HG03571 (cell line): ENCODE results near the gene BBLN.
"Not testable (repeated sequence)": the region's sequence is repeated elsewhere in the genome, so short reads cannot be mapped to it uniquely, and the experiment has no call there.

Source experiments
- ATAC-seq: cut with Tn5 transposase; IDR thresholded peaks from one replicate; pipeline ENCODE4 v1.9.1; 2021; ENCODE audit not compliant: unreplicated experiment

The BBLN gene, protein sequence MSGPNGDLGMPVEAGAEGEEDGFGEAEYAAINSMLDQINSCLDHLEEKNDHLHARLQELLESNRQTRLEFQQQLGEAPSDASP

DNA sequence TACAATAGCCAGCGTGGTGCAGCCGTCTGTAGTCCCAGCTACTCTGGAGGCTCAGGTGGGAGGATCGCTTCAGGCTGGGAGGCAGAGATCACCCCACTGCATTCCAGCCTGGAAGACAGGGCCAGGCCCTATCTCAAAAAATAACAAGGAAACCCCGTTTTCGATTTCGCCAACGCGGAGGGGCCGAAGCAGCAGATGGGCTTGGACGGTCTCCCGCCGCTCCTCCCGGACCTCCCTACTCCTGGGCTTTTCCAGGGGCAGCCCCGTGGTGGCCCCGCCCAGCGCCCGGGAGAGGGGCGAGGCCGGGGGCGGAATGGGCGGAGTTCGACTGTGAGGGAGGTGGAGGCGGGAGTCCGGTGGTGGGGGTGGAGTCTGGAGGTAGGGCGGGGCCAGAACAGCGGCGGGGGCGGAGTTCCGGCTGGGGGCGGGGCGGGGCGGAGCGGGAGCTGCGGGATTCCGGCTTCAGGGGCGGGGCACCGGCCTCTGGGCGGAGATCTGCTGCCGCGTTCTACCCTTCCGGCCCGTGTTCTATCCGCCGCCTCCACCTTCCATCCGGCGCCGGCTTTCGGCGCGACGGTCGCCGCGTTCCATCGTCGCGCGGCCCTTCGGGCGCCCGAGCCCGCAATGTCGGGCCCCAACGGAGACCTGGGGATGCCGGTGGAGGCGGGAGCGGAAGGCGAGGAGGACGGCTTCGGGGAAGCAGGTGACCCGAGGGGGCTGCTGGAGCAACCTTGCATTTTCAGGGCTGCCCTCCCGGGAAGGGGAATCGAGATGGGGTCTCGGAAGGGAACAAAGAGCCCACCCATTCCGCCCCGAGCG, at the start of gene BBLN:
TSS of gene BBLN (plus strand) at position 482 of the 819 bp plus-strand sequence. CDS start at position 625, 143 bp downstream.
- peak; percentile 65 for ATAC-seq

DNA sequence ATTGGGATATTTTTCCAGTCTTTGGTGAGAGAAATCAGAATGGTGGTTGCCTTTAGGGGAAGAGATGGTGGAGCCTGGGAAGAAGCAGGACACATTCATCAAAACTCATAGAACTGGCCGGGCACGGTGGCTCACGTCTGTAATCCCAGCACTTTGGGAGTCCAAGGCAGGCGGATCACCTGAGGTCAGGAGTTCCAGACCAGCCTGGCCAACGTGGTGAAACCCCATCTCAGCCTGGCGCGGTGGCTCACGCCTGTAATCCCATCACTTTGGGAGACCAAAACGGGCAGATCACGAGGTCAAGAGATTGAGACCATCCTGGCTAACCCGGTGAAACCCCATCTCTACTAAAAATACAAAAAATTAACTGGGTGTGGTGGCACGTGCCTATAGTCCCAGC, 48.3 kb upstream of the BBLN start:
- ATAC-seq, result not testable (repeated sequence)

DNA sequence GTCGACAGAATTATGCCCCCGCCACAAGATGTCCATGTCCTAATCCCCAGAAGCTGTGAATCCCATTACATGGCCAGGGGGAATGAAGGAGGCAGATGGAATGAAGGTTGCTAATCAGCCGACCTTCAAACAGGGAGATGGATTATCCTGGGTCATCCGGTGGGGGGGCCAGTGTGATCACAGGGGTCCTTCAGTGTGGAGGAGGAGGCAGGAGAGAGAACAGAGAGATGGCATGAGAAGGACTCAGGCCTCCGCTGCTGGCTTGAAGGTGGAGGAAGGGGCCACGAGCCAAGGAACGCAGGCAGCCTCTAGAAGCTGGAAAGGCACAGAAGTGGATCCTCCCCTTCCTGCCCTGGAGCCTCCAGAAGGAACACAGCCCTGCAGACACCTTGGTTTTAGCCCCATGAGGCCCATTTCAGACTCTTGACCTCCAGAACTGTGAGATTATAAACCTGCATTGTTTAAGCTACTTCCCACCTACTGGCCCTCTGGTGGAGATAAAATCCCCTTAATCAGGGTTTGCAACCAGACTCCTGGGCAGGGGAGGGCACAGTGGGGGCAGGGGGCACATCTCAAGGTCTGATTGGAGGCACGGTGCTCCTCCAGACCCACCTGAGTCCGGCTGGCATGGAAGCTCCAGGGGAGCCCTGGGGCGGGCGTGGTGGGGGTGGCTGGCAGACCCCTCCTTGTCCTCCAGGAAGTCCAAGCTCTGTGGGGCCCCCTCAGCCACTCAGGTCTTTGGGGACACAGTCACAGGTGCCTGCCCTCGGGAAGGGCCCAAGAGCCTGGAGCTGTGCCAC, 46.3 kb upstream of the BBLN start:
- ATAC-seq, result no peak

DNA sequence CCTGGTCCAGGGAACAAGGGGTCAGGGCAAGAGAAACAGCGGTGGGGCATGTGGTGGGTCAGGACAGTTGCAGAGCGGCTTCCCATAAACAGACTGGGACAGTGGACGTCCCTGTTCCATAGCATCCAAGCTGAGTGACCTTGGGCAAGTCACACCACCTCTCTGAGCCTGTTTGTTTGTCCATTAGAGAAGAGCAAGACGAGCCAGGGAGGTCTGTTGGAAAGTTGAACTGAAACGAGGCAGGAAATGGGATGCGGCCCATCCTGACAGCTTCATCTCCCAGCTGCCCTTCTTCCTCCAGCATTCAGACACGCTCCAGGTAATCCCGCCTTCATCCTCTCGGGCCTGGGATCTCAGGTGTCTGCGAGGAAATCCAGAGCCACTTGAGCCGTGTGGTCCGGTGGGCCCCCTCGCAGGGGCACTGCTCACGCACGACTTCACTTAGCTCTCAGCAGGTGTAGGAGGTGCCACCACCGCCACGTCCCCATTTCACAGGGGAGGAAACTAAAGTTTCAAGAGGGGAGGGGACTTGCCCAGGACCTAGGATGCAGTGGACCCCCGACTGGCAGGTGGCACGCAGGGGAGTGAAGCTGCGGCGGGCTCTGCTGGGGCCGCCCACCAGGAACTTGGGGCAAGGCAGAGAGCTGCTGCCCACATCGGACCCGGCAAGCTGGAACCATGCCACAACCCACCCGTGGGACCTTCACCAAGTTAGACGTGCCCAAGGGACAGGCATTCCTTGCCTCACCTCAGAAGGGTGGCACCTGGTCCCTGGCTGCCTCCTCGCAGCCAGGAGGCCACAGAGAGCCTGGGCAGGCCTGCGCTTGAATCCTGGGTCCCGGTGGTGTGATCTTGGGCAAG, 45.5 kb upstream of the BBLN start:
- ATAC-seq, result no peak

DNA sequence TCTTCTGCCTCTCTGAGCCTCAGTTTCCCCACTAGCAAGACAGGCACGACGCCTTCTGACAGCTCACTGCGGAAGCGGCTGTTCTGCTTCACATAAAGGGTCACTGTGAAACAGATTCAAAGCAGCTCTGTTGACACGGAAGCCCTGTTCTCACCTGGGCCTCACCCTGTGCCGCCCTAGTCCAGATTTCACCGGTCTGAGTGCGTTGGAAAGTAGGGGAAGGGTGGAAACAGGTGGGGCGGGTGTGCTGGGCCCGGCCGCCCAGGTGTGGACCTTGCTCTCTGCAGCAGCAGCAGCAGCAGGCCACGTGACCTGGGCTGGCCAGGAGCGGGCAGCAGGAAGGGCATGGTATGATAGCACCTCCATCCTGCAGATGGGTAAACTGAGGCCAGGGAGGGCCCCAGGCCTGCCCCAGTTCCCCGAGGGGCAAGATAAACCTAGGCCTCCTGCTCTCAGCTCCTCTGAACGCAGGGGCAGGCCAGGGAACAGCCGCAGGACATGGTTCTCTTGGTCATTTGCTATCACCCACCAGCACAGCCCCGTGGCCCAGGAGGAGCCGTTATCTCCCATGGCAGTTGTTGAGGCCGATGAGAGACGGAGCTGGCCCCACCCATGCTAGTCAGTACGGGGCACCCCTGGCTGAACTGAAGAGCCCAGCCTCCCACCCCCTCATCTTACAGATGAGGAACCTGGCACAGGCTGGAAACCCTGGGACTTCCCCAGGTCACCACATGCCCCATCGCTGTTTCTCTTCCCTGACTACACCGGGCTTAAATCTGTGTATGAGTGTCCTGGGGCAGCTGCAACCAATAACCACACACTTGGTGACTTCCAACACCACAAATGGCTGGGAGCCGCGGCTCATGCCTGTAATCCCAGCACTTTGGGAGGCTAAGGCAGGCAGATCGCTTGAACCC, 44.6 kb upstream of the BBLN start:
- no peak for ATAC-seq

DNA sequence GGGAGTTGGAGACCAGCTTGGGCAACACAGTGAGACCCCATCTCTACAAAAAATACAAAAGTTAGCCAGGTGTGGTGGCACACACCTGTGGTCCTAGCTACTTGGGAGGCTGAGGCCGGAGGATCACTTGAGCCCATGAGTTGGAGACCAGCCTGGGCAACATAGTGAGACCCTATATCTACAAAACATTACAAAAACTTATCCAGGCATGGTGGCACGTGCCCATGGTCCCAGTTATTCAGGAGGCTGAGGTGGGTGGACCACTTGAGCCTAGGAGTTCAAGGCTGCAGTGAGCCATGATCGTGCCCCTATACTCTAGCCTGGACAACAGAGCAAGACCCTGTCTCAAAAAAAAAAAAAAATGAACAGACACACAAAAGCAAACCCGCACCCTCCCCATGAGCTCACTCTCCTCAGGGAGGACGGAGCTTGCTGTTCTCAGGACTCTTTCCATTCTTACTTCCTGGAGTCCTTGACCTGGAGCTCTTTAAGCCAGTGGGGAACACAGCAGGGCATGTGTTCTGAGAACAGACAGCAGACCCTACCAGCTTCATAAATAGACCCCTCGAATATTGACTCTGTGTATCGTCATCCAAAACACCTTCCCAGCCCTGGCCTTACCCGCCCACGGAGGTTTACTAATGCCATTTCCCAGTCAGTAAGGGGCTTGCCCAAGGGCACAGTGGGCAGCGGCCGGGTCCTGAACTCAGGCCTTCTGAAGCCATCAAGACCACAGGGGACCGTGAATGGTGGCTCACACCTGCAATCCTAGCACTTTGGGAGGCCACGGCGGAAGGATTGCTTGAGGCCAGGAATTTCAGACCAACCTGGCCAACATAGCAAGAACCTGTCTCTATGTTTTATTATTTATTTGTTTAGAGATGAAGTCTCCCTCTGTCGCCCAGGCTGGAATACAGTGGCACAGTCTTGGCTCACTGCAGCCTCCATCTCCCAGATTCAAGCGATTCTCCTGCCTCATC, 43.7 kb upstream of the BBLN start:
- ATAC-seq, result no peak

DNA sequence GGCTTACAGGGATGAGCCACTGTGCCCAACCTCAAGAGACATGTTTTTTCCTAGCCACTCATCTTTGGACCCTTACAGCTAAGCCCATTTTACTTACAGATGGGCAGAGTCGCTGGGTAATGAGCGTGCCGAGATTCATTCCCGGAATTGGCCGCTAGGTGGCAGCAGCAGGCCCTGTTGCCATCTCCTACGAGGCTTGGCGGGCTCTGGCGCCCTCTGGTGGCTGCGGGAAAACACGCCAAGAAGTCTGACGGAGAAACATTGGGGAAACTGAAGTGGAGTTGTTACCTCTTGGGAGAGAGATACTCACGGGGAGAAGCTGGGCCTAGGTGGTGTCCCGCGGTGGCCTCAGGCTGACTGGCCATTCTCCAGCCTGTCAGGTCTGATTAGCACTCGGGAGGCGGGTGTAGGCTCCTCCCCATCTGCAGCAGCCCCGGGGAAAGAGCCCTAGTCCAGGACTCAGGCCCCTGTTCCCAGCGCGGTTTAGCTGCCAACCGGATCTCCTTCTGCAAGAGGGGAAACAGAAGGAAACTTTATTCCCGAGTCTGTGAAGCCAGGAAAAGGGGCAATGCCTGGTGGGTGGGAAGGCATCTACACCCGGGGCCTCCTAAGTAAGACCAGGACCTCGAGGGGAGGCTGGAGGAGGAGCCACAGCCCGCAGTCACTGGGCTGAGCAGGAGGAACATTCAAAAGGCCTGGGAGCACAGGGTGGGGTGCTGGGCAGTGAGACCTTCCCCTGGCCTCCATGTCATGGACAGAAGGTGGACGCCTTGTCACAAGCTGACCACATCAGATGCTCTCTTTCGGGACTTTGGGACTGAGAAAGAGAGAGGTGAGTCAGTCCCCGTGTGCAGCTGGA, 42.2 kb upstream of the BBLN start:
- no peak for ATAC-seq

DNA sequence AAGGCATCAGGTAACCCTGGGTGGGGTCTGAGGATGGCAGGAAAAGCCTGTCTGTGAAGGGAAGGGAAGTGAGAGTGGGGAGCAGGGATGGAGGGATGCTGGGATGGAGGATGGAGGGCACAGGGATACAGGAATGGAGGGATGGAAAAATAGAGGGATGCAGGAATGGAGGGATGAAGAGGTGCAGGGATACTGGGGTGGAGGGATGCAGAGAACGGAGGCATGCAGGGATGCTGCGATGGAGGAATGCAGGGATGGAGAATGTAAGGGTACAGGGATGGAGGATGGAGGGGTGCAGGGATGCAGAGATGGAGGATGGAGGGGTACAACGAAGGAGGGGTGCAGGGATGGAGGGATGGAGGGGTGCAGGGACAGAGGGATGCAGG, 41.6 kb upstream of the BBLN start:
- no peak for ATAC-seq

DNA sequence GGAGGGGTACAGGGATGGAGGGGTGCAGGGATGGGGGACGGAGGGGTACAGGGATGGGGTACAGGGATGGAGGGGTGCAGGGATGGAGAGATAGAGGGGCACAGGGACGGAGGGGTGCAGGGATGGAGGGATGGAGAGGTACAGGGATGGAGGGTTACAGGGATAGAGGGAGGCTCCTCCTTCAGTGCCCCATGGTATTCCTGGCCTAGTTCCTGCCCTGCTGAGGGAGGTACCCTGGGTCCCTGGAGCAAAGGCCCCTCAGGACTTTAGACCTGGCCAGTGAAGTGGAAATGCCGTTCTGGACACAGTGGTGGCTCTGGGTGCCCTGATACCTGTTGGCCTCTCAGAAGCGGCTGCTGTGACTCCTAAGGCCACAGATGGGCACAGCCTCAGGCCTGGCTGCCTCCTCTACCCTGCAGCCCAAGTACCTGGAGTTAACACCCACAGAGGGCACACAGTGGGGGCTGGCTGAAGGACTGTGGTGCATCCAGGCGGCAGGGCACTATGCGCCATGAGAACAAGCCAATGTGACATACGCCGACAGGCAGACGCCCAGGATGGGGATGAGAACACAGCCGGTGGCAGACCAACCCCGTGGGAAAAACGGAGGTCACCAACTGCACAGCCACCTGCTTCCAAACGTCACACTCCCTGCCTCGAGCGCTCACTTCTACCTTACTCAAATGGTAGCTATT, 40.9 kb upstream of the BBLN start:
- no peak for ATAC-seq

DNA sequence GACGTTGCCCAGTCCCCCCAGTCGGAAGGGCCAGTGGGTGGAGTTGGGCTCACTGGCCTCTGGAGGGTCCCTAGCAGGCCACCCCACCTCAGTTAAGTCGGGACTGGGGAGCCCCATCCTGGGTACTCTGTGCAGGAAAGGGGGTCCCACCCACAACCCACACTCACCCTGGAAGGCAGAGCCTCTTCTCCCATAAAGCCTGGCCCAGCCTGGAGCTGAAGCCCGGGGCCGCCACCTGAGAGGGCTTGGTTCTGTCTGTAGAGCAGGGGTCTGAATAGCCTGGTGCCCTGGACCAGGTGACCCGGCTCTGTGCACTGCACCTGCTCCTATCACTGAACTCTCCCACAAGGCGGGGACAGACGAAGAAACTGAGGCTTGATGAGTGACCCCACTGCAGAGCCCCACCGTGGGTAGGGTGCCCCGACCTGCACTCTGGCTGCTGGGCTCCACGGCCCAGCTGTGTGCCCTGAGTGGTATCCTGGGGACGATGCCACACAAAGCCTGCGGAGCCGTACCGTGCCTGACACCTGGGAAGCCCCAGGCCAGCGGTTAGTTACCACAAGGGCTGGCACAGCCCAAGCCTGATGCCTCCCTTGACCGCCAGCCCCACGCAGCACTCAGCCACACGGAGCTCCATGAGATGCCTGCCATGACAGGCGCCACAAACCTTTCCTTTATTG, 39.9 kb upstream of the BBLN start:
- no peak for ATAC-seq

DNA sequence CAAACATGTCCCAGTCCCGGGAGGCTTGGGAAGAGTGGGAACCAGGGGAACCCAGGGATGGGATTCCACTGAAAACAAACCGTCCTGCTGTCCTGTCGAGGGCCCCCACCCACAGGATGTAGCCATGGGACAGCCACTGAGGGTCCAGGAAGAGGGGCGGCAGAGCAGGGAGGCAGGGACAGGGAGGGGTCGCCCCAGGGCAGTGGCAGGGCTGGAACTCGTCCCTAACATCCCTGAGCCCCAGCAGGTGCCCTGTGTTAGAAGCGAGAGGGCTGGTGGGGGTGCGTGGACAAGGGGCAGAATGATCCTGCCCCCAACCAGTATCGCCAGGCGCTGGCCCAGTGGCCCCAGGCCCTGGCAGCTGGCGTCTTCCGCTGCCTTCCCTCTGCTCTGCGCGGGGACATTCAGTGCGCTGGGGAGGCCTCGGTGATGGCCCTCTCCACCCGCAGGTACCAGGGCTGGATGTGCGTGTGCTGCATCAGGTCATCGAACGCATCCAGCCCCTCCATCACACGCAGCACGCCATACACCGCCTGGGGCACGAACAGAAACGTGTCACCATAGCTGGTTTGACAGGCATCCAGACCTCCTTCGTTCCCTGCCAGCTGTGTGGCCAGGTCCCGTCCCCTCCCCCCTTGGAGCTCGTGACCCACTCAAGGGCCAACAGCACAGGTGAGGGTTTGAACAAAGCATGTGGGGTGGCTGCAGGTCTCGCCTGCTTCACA, 39.2 kb upstream of the BBLN start:
- no peak for ATAC-seq

DNA sequence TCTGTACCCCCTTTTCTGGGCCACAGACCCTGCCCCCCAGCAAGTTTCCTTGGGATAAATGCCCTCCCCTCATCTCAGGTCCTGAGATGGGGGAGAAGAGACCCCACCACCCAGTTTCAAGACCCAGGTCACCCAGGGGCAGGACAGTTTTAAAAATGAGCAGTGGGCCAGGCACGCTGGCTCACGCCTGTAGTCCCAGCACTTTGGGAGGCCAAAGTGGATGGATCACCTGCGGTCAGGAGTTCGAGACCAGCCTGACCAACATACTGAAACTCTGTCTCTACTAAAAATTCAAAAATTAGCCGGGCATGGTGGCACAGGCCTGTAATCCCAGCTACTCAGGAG, 38.6 kb upstream of the BBLN start:
- no peak for ATAC-seq

DNA sequence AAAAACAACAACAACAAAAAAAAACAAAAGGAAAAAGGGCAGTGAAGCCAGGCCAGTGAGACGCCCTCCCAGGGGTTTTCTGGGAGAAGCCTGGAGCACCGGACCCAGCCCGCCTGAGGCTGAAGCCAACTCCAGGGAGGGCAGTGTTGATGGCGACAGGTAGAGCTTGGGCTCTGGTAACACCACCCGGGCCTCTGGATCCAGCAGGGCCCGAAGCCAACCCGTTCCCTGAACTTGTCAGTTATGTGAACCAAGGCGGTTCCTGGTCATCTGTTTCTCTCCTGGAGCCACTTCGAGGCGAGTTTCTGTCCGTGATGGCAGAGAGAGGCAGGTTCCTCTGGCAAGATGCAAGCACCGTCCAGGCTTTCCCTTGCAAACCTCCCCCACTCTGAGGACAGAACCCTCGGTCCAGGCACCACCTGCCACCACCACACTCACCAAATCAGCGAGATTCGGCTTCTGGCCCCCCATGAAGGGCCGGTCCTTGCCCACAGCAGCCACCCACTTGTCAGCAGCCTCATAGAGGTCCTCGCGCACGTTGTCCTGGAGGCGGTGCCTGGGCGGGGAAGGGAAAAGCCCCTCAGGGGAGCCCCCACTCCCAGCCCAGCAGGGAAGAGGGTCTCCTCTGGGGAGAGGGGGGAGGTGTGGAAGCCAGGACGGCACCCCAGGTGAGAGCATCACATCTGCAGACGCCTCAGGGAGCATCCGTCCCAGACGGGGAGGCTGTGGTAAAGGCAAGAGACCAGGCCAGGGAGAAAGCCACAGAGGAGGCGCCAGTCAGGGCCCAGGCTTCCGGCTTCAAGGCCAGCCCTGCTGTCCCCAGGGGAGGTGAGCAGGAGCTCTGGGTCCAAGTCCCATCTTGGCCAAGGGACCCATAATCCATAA, 37.9 kb upstream of the BBLN start:
- no peak for ATAC-seq

DNA sequence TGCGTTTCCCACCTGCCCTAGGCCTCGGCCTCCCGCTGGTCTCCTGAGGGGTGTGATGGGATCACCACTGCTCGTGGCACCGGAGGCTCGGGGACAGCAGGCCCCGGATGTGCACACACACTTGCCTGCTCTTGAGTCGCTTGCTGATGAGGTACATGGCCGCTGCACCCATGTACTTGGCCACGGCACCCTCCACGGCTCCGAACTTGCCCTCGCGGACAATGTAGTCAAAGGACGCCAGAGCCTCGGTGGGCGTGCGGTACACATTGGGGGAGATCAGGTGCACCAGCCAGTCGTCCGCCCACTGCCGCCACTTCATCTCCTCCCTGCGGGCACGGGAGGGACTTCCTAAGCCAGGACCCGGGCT, 37.3 kb upstream of the BBLN start:
- no peak for ATAC-seq

DNA sequence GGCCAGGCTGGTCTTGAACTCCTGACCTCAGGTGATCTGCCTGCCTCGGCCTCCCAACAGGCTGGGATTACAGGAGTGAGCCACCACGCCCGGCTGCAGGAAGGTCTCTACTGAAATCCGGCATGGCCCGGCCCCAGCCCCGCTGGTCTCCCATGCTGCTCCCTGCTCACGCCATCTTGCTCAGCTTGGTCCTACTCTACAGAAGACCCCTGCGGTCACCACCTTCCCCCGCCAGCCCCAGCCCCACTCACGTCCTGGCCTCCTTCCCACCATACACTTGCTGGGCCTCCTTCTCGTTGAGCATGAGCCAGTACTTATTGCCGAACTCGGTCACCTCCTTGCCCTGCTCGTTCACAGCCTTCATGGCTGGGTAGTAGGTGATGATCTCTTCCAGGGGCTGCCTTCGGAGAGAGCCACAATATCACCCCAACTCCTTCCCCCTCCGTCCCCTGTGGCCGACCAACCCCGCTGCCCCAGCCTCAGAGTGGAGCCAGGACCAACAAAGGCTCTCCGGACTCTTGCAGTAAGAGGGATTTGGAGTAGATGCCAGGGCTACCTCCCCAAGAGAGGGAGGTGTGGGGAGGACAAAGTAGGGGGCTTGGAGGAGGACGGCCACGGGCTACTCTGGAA, 36.5 kb upstream of the BBLN start:
- no peak for ATAC-seq
